Upper lobe of left lung (tissue), 6 donors: Measurements from ENCODE around the gene NAPB. TPM values are rescaled to one million over a fixed set of nuclear protein-coding genes. Genes with fewer than 3 reads are reported as not detected.

Source experiments
- ATAC-seq, 2 donors: fragments of 200-7000 bp; cut with Tn5 transposase; one replicate each; pipeline ENCODE4 v1.9.1; 2022; ENCODE audit warnings: mild to moderate bottlenecking in 2 of 2, moderate library complexity in 2 of 2; ENCODE audit not compliant: low FRiP score in 2 of 2
- DNase-seq, 2 donors: peaks; one replicate each; pipeline ENCODE4 v3.0.0-alpha.2; 2019 to 2020
- H3K27ac ChIP-seq, 4 donors: fragments of 200-600 bp; sonication (generic); one replicate each; pipeline ENCODE4 v1.5.1; 2016 to 2019
- H3K27me3 ChIP-seq, 4 donors: fragments of 200-600 bp; sonication (generic); one replicate each; pipeline ENCODE4 v1.5.1; 2017 to 2019
- H3K36me3 ChIP-seq, 4 donors: fragments of 200-600 bp; sonication (generic); one replicate each; pipeline ENCODE4 v1.5.1; 2016 to 2019
- H3K4me1 ChIP-seq, 4 donors: fragments of 200-600 bp; sonication (generic); one replicate each; pipeline ENCODE4 v1.5.1; 2018 to 2019
- H3K4me3 ChIP-seq, 4 donors: fragments of 200-600 bp; sonication (generic); one replicate each; pipeline ENCODE4 v1.5.1; 2017 to 2019; ENCODE audit warnings: mild to moderate bottlenecking in 2 of 4, moderate library complexity in 1 of 4
- H3K9me3 ChIP-seq, 4 donors: fragments of 200-600 bp; sonication (generic); one replicate each; pipeline ENCODE4 v1.5.1; 2018 to 2019
- CTCF ChIP-seq, 6 experiments: fragments of 450-650 bp in 4 of 6; fragments of 200-600 bp in 2 of 6; sonication (generic) in 2 of 6; IDR thresholded peaks; one replicate each; pipeline ENCODE4 v1.5.1; 2016 to 2019; ENCODE audit warnings: antibody characterized with exemption in 6 of 6
- EP300 ChIP-seq, 4 donors: sonication (generic); formaldehyde crosslinking; IDR thresholded peaks; one replicate each; pipeline ENCODE4 v1.5.1; 2017; ENCODE audit warnings: antibody characterized with exemption in 4 of 4, control low read depth in 2 of 4
- POLR2A ChIP-seq, 4 donors: fragments of 450-650 bp; IDR thresholded peaks; one replicate each; pipeline ENCODE4 v1.5.1; 2016 to 2017; ENCODE audit warnings: antibody characterized with exemption in 4 of 4, mild to moderate bottlenecking in 2 of 4
- POLR2AphosphoS5 ChIP-seq, 2 donors: sonication (generic); formaldehyde crosslinking; IDR thresholded peaks; one replicate each; pipeline ENCODE4 v1.5.1; 2017; ENCODE audit warnings: antibody characterized with exemption in 2 of 2
- WGBS, 2 donors: methylation state at CpG; one replicate each; pipeline ENCODE4 v1.1.5; 2017 to 2018; 5-methylcytosine and 5-hydroxymethylcytosine counted together
- total RNA-seq, 6 donors: library from RNA; depleted of rRNA in 4 of 6; stranded (reverse); fragments of >200 nt in 4 of 6; gene quantifications; one replicate each; pipeline versions ENCODE4 v1.1.0 to v1.2.1, GENCODE V29; 2016 to 2021
- donor health status: DM: no; HTN: no; CAD: no; lungs with moderate emphysema.
- donor health status: DM: no; HTN: yes; CAD: no; lungs with severe emphysema.

The NAPB gene
- total RNA-seq, 6 donors from 2014 or later: 9.7 to 27.7 (median 11.1) TPM

GRCh38 chr20:23456409-23456808 is 35.1 kb upstream of the NAPB start:
- ATAC-seq (no peak), DNase-seq (no peak)
- H3K27me3 ChIP-seq: no peaks in the 10 kb centered on the region
- TF ChIP-seq CTCF (IDR thresholded peaks at IDR 0.05) (no peak), POLR2AphosphoS5 (IDR thresholded peaks at IDR 0.05) (no peak), POLR2A (IDR thresholded peaks at IDR 0.05) (no peak), EP300 (IDR thresholded peaks at IDR 0.05) (no peak)
- H3K36me3 ChIP-seq: no peaks in the 10 kb centered on the region
- no peaks in the 10 kb centered on the region for H3K4me1 ChIP-seq
- 45 to 49% methylated on average over 3 of the region's 3 CpGs for WGBS, 2 donors
- H3K9me3 ChIP-seq: no peaks in the 10 kb centered on the region
- H3K27ac ChIP-seq: no peak overlapping the region
- no peak overlapping the region for H3K4me3 ChIP-seq

GRCh38 chr20:23455639-23456038 is 34.4 kb upstream of the NAPB start:
- TF ChIP-seq POLR2A (IDR thresholded peaks at IDR 0.05) (no peak), EP300 (IDR thresholded peaks at IDR 0.05) (no peak), POLR2AphosphoS5 (IDR thresholded peaks at IDR 0.05) (no peak), CTCF (IDR thresholded peaks at IDR 0.05) (no peak)
- Histone ChIP-seq H3K36me3 (no peaks in the 10 kb centered on the region), H3K9me3 (no peaks in the 10 kb centered on the region), H3K27me3 (no peaks in the 10 kb centered on the region), H3K4me1 (no peaks in the 10 kb centered on the region), H3K4me3 (no peak overlapping the region), H3K27ac (no peak overlapping the region)
- DNase-seq (peak in 1 of 2 donors; percentile 30), ATAC-seq (no peak)
- WGBS, 2 donors: 85 to 89% methylated on average over 7 of the region's 7 CpGs

- no peaks in the 10 kb centered on the region for H3K27me3 ChIP-seq
- TF ChIP-seq CTCF (IDR thresholded peaks at IDR 0.05): no peak
- no peak for TF ChIP-seq POLR2AphosphoS5 (IDR thresholded peaks at IDR 0.05)
- no peak for TF ChIP-seq POLR2A (IDR thresholded peaks at IDR 0.05)
- TF ChIP-seq EP300 (IDR thresholded peaks at IDR 0.05): no peak
- WGBS, 2 donors: 90 to 94% methylated on average over 1 of the region's 1 CpG
- no peak for DNase-seq
- H3K4me1 ChIP-seq: no peaks in the 10 kb centered on the region
- no peaks in the 10 kb centered on the region for H3K9me3 ChIP-seq
- no peak for ATAC-seq
- no peaks in the 10 kb centered on the region for H3K36me3 ChIP-seq
- H3K4me3 ChIP-seq: no peak overlapping the region
- H3K27ac ChIP-seq: no peak overlapping the region
Measured at GRCh38 chr20:23454816-23455215, 33.5 kb upstream of the NAPB start.

- no peak for TF ChIP-seq POLR2A (IDR thresholded peaks at IDR 0.05)
- TF ChIP-seq EP300 (IDR thresholded peaks at IDR 0.05): no peak
- TF ChIP-seq POLR2AphosphoS5 (IDR thresholded peaks at IDR 0.05): no peak
- TF ChIP-seq CTCF (IDR thresholded peaks at IDR 0.05): no peak
- DNase-seq: no peak
- no peaks in the 10 kb centered on the region for H3K4me1 ChIP-seq
- no peaks in the 10 kb centered on the region for H3K9me3 ChIP-seq
- no peak overlapping the region for H3K4me3 ChIP-seq
- WGBS, 2 donors: 84 to 86% methylated on average over 13 to 15 of the region's 15 CpGs
- H3K27ac ChIP-seq: no peak overlapping the region
- no peaks in the 10 kb centered on the region for H3K36me3 ChIP-seq
- H3K27me3 ChIP-seq: no peaks in the 10 kb centered on the region
- peak in 1 of 2 donors; percentile 11 for ATAC-seq
Measured at GRCh38 chr20:23453549-23454543, 32.6 kb upstream of the NAPB start.
